ENCODE results near the gene TSPAN16.

TSPAN16 gene

GRCh38 chr19:11295665-11296245, at the start of gene TSPAN16:
TSS of gene TSPAN16 (plus strand) at chr19:11296160. CDS start at chr19:11296298, 138 bp downstream.
- no peak for DNase-seq

- DNase-seq = no peak
These were observed 49.0 kb upstream of the TSPAN16 start for GRCh38 chr19:11246941-11247340.

- DNase-seq = no peak
These were observed 48.6 kb upstream of the TSPAN16 start for GRCh38 chr19:11247391-11247790.

GRCh38 chr19:11247934-11248333, 48.0 kb upstream of the TSPAN16 start:
- no peak for DNase-seq

- no peak for DNase-seq
These were observed 47.1 kb upstream of the TSPAN16 start for GRCh38 chr19:11248852-11249251.

GRCh38 chr19:11251217-11251616, 44.7 kb upstream of the TSPAN16 start:
- no peak for DNase-seq

- DNase-seq = no peak
These were observed 44.2 kb upstream of the TSPAN16 start for GRCh38 chr19:11251650-11252314.

GRCh38 chr19:11252665-11253355, 43.1 kb upstream of the TSPAN16 start:
- no peak for DNase-seq

- no peak for DNase-seq
These were observed 41.3 kb upstream of the TSPAN16 start for GRCh38 chr19:11254666-11255065.

- no peak for DNase-seq
These were observed 39.8 kb upstream of the TSPAN16 start for GRCh38 chr19:11256189-11256588.

GRCh38 chr19:11257846-11258380, 38.0 kb upstream of the TSPAN16 start:
- no peak for DNase-seq

- no peak for DNase-seq
These were observed 35.0 kb upstream of the TSPAN16 start for GRCh38 chr19:11260996-11261395.

- no peak for DNase-seq
These were observed 34.5 kb upstream of the TSPAN16 start for GRCh38 chr19:11261431-11261970.

- no peak for DNase-seq
These were observed 33.8 kb upstream of the TSPAN16 start, which contains the start of gene DOCK6 for GRCh38 chr19:11261971-11262839. TSS of gene DOCK6 (minus strand) at chr19:11262524. CDS start at chr19:11262440, 84 bp downstream.

GRCh38 chr19:11263726-11264125, 32.2 kb upstream of the TSPAN16 start:
- no peak for DNase-seq

GRCh38 chr19:11264452-11265176, 31.3 kb upstream of the TSPAN16 start:
- no peak for DNase-seq

- DNase-seq = no peak
These were observed 30.7 kb upstream of the TSPAN16 start for GRCh38 chr19:11265177-11265784.

GRCh38 chr19:11265785-11266236, 30.1 kb upstream of the TSPAN16 start:
- no peak for DNase-seq

- no peak for DNase-seq
These were observed 28.5 kb upstream of the TSPAN16 start for GRCh38 chr19:11267316-11268085.

GRCh38 chr19:11268783-11269267, 27.1 kb upstream of the TSPAN16 start:
- no peak for DNase-seq

Measured in GDM1 (cell line).